DMS153 (cell line): ENCODE measurements around the gene APOA4.

ENCODE experiments used
- DNase-seq: peaks from one replicate; lab custom pipeline; 2025; lab: John Stamatoyannopoulos, UW

APOA4 gene

DNA sequence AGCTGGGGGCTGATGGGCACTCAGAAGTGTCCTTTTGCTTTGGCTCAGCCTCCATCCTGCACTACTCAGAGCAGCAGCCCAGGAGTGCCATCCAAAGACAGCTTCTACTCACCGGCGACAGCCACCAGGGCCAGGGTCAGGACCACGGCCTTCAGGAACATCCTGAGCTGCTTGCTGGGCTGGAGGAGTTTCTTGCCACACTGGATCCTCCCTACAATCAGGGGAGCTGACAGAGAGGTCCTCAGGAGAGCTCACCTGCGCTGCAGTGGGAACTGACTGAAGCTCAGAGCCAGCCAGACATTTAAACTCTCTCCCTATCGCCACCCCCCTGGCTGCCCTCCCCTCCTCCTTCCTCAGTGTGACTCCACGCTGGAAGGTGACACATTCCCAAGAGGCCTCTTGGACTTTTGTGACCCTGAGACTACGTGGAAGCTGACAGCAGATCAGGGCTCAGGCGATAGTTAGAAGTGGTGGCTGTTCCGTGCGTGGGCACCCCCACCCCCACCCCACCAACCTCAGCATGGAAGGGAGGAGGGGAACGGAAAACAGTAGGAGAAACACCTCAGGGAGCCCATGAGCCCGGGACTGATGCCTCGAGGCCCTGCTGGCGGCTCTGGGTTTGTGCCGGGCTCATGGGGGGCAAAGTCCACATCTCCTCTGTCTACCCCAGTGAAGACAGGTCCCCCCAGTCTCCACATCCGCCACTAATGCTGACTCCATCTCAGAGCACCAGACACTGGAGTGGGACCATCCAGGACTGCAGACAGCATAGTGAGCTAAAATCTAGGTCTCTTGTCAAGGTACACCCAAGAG lies at the start of gene APOA4:
Gene APOA4, minus strand, starts transcription at position 274 of the 813 bp plus-strand sequence. Its CDS starts 113 bp downstream, at position 161.
- no peak for DNase-seq

DNA sequence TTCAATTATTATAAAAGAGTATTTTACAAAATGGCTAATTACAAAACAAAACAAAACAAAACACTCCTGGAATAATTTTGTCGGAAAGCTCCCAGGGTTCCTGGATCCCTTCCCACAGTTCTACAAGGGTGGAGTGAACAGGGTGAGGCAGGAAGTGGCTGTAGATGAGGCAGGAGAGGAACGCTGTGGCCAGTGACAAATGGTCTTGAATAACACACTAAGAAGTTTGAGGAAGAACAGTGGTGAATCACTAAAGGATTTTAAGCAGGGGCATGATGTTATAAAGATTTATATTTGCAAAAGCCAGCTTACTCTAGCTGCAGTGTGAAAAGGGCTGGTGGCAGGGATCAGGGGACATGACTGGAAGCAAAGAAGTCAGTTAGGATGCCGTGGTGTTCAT lies 48.1 kb upstream of the APOA4 start:
- no peak for DNase-seq

DNA sequence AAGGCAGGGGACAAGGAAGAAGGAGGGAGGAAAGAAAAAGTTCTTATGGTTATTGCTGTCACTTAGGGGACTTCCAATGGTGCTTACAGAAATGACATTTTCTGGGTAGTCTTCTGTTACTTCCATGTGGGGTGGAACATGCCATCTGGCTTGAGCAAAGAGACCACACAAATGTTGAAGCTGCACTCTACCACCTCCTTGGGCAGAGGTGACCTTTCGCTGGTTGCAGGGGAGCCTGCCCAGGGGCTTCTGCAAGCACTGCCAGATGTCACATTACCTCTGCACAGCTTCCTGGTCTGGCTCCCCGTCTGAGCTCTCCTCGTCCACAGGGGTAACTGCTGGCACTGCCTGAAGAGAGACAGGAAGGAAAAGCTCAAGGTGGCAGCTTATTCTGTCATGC lies 47.0 kb upstream of the APOA4 start:
- DNase-seq: no peak

DNA sequence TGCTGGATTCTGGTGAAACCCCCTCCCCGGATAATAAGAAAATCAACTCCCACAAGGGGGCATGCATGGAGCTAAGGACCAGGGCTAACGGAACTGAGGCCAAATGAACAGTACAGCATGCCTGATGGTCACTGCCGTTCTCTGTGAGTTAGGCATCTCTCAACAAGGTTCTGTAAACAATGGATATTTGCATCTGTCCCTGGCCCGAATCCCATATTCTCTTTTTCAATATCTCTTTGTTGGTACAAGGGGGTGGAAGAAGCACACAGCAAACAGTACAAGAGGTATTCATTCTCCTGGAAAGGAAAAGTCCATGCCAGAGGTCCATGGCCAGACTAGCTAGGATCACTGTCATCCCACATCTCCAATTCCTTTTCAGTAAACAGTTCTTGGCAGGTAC lies 46.5 kb upstream of the APOA4 start:
- DNase-seq: no peak

DNA sequence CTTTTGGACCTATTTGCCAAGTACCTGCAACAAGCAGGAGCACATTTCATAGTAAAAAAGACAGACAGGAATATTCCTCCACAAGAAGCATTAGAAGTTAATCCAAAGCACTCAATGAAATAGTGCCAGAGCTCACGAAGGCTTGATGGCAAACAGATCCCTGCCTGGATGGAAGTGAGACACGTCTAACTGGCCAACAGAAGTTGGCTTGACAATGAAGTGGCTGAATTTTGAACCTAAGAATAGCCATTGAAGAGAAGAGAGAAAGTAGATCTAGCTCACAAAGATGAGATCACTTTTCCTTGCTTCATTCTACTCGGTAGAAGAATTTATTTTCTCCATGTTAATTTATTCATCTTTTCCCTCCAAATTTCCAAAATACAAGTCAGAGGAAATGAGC lies 45.0 kb upstream of the APOA4 start:
- DNase-seq: no peak

DNA sequence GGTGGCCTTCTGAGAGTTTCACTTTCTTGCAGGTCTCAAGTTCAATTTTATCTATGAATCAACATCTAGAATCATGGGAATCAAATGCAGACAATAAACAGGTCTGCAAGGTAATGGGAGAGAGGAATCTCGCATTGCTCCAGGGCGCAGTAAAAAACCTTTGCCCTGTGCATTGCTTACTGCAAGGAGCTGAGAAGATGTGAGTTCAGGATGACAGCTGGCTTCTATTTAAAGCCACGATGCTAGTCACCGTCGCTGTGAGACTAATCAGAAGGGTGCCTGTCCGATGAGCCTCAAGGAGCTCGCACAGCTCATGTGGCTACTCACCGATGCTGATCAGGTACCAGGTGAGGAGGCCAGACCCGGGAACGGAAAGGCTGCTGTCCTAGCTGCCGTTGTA lies 44.5 kb upstream of the APOA4 start:
- no peak for DNase-seq

DNA sequence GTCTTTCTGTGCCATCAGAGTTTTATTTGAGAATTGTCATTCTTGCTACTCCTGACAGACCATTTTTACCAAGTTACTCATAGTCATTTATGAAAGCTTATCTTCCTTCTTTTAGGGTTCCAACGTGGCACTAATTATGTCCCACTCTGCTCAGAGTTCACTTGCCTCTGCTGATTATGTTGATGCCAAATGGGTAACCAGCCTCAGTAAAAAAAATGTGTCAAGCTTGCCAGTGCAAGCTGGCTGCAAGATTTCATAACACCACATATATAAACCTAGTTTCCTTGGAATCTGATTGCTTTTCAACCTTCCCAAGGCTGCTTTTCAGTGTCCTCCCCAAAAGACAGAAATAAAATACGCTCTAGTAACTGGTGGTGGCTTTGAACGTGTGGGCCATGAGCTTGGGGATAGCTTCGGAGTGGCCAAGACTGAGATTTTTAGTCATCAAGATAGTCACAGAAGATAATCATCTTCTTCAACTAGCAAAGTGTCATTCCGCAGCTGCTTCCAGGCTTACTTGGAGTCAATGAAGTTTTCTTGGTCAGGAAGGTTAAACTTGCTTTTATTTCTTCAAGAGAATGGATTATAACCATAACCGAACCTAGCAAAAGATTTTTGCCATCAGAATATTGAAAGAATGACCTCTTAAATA lies 43.8 kb upstream of the APOA4 start:
- DNase-seq: no peak

DNA sequence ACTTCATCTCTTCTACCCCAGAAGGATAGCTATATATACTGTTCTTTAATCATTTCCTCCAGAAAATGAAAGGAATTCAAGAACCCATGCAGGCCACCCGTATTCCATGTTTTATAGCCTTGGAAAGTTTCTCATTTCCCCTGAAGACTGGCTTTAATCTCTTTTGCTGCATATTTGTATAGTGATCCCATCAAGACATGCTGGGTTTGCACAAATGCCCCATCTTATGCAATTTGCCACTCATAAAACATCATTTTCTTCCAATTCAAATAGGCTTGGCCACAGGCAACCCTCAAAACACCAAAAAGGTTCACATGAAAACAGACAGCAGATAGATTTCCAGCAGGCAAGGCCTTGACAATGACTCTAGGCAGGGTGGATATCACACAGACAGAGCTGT lies 42.6 kb upstream of the APOA4 start:
- DNase-seq: no peak

DNA sequence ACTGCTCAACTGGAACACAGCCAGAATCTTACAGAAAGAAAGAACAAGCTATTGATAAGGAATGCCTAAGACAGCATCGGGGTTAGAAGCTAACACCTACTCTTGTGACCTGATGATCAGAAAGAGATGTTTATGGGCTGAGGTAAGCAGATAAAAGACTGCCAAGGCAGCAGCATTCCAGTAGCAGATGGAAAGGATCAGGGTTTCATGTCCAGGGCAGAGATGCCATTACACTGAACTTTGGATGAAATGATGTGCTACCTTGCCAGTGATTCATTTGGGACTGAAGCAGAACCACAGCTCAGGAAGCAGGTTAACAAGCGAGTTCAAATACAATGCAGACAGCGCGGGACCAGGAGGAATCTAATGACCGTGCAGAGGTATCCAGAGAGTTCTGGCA lies 41.4 kb upstream of the APOA4 start:
- DNase-seq: no peak

DNA sequence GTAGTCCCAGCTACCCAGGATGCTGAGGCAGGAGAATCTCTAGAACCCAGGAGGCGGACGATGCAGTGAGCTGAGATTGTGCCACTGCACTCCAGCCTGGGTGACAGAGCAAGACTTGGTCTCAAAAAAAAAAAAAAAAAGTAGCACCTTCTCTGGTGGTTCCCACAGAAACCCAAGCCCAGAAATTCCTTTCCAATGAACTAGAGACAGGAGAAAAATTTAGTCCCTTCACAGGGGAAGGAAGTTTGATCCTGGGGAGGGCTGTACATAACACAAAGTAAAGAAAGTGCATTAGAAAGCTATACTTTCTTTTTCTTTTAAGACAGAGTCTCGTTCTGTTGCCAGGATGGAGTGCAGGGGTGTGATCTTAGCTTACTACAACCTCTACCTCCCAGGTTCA lies 39.8 kb upstream of the APOA4 start:
- no peak for DNase-seq

DNA sequence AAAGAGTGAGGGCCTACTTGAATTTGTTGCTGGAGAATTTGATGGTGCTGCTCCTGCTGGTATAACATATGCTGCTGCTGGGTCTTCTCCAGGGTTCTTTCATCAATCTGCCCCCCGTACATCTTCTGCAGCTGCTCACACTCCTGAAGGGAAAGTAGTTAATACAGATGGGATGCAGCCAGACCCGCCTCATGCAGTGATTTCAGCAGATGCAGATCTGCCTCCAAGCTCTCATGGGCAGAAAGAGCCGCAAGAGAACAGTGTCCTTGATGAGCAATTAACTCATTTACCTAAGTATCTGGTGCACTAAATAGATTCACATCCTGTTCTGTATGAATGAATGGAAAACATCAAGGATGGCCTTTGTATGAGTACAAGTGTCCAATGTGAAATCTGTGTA lies 39.1 kb upstream of the APOA4 start:
- DNase-seq: no peak

DNA sequence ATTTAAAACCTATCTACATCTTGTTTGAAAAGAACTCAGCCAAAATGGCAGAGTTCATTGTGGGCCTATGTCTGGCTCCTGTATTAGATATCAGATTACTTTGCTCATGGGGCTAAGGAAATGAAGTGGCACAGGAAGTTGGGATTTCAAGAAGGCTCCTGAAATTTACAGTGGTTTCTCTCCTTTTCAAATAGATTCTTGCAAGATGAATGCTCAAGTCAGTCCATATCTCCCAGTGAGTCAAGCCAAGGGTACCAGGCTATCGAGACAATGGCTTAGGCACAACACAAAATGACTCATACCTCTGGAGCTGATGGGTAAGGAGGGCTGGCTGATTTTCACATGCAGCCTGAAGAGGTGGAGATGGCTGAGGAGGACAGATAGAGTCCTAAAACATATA lies 38.4 kb upstream of the APOA4 start:
- no peak for DNase-seq

DNA sequence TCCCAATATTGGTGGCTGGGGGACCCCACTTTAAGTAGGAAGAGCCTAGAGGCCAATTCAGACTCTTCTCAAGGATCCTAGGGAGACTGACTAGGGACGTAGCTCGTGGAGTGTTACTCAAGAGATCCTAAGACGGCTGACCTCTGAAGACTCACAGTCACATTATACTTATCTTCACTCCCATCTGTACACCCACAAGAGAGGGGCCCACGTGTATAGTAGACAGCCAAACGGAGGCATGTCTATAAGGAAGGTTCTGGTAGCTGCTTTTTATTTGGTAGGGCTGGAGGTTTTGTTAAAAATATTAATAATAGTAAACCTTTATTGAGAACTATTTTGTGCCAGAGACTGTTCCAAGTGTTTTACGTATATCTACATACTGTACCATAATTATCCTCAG lies 37.2 kb upstream of the APOA4 start:
- no peak for DNase-seq

DNA sequence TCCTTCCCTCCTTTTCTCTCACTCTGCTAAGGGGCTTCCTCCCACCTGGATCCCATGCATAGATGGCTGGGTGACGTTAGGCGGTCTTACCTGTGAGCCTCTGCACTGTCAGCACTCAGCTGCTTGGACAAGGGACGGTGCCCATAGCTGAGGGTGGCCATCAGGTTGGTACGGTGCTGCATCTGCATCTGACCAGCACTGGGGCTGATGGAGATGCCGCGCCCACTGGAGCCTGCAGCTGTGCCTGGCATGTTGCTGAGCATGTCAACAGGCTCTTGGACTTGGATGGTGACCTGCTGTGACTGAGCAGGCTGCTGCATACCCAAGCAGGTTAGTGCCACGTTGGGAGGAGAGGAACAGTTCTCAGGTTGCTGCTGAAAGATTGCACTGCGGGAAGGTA lies 36.1 kb upstream of the APOA4 start:
- no peak for DNase-seq

DNA sequence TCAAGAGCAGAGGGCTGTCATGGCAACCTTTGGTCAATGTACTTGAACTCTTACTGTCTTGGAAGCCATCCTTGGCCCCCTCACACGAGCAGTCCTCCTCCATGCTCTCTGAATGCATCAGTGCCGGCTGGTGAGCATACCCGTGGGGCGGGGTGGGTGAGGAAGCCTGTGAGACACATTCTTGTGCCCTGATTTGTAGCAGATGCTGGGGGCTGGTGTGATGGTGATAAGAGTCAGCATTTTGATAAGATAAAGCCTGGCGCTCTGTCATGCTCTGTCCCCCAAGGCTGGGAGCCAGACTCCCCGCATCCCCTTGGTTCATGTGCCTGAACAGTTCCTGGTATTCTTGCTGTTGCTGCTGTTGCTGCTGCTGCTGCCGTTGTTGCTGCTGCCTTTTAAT lies 34.8 kb upstream of the APOA4 start:
- DNase-seq: no peak

DNA sequence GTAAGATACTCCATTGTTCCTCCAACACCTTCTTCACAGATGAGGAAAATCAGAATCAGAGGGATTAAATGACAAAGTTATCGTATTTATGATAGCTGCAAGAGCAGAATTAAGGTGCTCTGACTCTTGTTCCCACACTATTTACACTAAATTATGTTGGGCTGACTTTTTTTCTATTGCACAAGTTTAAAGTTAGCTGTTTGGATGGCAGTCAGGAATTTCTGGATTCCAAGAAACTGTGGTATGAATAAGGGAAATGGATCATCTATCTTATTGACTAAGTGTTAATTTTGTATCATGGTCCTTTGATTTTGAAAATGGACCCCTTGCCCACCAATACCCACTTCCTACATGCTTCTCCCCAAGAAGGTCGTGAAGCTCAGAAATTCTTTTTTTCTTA lies 34.2 kb upstream of the APOA4 start:
- no peak for DNase-seq

DNA sequence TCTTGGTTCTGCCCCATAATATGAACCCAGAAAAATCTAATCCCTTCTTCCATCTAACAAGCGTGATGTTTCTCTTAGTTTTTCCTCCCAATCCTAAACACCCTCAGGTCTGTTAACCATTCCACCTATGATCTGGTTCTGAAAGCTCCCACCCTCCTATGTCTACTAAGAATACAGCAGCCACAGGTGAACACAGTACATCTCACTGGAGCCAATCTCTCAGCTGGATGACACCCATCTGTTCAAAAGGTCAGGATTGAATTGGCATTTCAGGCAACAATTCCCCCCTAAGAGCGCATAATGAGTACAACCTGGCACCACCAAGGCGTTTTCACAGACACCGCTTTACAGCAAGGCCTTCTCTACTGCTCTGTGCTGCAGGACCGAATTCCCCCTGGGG lies 33.3 kb upstream of the APOA4 start:
- no peak for DNase-seq

DNA sequence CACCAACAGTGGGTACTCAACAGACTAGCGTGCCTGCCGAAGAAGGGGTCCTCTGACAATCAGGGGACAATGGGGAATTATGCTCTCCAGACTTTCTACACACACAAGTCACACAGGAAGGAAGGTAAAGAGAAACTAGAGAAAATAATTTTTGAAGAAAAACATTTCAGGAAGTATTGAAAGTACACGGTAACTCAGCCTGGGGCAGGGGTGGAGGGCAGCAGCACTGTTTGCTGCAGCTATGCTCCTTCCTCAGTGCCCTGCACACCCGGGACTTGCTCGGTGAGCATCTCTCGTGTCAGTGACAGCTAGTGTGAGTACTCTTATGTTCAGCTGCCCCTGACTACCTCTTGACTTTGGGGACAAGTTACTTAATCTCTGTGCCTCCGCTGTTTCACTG lies 32.3 kb upstream of the APOA4 start:
- DNase-seq: no peak

DNA sequence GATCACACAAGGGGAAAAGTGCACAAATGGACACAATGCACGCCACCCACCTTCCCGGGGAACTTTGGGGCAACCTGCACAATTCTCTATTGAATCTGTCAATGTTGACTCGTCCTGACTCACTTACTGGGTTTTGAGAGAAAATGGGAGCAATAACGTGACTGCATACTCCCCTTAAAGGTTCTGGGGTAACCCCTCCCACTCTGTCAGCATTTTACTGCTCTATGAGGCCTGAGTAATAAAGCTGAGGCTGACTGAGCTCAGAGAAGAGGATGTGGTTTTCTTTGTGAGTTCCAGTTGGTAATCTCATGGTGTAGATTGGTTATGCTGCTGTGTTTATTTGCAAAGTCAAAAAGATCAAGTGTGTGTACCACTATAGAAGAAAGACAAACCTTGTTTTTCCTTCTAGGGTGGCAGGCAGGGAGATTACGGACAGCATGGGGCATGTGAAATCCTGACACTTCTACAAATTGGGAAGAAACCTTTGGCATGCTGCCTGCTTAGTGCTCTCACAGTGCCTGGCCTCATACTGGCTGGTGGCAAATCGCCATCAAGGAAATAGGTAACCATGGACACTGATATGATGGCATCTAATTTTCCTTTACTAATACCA lies 30.5 kb upstream of the APOA4 start:
- DNase-seq: peak; percentile 24

DNA sequence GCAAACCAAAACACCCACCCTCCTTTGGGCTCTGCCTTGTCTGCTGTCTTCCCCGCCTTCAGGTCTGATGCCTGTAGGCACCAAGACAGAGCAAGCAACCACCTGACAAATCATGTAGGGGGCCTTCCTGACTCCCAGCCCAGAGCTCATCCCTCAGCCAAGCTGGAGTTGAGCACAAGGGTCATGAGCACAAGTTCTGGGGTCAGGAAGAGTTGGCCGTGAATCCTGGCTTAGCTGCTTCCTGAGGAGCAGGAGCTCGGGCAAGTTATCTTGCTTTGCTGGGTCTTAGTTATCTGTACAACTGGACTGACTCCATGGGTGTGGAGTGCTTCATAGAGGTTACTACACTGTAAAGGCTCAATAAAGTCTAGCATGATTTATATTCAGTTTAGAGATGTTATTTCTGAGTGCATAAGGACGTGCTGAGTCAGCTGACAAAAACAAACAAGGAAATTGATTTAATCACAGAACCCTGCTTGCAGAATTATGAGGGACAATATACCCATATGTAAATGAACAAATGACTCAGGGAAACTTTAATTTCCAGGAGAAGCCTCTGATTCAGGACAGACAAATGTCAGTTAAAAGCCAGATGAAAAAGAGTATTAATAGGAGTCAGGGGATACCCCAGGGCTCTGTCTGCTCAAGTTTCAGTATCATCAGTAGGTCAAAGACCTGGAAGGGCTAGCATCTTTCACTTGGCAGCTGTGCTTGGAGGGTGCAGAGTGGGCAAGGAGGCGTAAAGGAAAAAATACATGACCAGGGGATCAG lies 29.3 kb upstream of the APOA4 start:
- no peak for DNase-seq

DNA sequence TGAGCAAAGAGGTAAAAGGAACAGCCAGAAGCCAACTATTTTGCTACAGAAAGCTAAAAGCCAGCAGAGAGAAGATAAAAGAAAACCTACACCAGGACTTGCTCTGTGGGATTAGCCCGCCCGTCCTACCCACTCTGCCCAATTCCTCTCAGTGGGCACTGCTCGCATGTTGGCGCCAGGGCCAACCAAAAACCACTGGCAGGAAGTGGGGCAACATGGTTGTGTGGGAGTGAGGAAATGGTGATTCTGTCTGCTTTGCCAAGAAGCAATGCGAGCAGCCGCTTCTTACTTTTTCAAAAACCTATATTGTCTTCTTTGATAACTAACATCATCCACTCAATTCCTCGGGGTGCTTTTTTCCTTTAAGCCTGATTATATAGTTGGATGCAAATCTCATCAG lies 28.5 kb upstream of the APOA4 start:
- no peak for DNase-seq

DNA sequence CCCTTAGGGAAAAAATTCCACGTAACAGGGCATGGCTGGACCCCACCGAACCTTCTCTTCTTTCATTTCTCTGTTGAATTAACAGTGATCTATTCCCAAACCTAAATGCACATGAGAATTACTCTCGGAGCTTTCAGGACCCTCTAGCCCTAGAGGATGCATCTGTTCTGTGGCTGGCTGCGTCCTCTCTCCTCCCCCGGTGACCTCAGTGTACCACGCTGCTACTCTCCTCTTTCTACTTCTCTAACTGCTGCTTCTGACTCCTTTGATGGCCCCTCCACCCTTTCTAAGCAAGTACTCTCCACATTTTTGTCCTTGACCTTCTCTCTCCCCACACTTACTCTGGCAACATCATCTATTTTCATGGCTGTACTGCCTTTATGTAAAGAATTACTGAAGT lies 26.4 kb upstream of the APOA4 start:
- no peak for DNase-seq

DNA sequence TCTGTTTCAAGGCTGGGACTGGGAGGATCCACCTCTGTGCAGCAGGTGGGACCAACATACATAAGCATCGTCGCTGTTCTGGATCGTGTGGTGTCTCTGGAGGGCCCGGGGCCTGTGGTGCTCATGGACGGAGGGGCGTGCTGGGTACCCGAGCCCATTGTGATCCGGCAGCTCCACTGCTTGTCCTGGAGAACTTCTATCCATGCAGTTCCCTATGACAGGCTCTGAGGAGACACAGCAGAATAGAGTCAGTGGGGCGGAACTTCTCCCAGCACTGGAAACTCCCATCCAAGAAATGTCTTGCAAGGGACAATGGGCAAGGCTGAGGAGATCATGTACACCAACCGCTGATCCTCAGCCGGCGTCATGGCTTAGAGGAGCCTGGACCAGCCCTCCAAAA lies 26.0 kb upstream of the APOA4 start:
- no peak for DNase-seq
